Stimulated activated CD4-positive, alpha-beta T cell treated with anti-CD3 and anti-CD28 coated beads, Interleukin-1b, Interleukin-23, amount 100 ng/mL, for 48 hours (primary cell): ENCODE measurements around the gene JKAMP.
A peak's percentile ranks its signal among the peaks of the same experiment; 100 is the strongest.

ENCODE experiments used
- DNase-seq: peaks from one replicate; pipeline ENCODE4 v3.0.0-alpha.2; 2020

The JKAMP gene

DNA sequence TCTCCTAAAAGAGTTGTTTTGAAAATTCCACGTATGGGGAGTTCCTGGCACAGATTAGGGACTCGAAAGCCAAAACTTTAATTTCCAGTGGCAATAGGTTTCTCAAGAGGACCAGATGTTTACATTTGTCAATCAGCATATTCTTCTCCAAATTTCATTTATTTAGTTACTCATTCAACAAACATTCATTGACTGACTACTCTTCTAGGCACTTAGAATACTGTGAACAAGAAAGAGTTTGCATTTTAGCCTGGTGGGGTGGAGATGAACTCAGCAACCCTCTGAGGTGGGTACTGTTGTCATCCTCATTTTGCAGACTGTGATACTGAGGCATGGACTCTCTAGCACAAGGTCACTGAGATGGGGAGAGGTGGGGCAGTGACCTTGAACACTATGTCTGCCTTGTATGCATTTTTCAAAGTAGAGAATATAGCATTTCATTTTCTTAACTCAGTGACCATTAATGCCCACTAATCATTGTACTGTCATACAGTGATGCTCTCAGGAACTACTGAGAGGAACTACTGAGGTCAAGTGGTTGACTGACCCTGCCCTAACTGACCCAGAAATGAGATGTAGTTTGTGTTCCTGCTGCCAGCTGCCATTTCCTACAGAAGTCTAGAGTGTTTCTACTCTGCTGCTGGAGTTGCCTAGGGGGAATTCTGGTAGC, 2.3 kb upstream of the JKAMP start:
- no peak for DNase-seq

DNA sequence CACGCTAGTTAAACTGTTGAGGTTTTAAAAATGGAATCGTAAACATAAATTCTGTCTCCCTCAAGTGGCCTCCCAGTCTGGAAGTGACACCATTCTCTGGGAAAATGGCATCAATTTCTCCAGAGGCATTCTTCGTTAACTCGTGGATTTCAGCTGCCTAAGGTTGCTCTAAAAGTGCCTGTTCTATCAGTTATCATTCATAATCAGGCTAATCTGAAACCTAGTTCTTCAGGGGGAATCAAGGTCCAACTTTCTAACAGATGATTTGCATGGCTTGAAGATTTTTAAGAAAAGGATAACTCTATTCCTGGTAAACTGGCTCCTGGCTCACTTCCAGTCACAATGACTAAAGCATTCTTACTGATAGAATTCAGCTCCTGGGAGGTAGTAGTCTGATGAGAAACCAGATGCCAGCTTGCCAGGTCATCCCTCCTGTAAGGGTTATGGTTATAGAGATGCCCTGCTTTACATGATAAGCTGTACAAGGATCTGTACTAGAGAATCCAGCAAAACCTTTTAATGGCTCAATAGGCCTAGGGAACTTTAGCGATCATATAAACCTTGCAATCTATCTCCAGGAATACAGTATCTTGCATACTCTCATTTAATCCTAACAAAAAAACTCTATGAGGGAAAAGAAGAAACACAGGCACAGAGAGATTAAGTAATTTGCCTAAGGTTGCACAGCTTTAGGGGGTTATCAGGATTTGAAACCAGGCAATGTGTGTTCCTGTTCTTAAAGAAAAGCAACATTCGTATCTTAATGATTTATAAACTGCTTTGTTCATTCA, 1.6 kb upstream of the JKAMP start:
- DNase-seq, result no peak

DNA sequence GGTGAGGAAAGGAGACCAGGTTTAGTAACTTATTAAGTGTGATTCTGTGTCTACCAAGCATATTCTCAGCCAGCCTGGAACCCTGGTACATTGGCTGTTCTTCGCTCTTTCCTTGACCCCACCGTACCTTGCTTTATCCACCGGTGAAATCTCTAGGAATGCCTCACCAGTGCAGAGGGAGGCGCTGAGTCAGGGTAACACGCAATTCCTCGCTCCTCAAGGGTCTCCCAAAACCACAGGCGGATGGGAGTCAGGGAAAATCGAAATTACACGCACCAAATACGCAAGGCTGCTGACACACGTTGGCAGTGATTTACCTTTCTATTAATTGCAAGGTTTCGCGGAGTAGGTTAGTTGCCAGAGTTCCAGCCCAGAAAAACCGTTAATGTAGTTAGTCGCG, 954 bp upstream of the JKAMP start:
- no peak for DNase-seq

DNA sequence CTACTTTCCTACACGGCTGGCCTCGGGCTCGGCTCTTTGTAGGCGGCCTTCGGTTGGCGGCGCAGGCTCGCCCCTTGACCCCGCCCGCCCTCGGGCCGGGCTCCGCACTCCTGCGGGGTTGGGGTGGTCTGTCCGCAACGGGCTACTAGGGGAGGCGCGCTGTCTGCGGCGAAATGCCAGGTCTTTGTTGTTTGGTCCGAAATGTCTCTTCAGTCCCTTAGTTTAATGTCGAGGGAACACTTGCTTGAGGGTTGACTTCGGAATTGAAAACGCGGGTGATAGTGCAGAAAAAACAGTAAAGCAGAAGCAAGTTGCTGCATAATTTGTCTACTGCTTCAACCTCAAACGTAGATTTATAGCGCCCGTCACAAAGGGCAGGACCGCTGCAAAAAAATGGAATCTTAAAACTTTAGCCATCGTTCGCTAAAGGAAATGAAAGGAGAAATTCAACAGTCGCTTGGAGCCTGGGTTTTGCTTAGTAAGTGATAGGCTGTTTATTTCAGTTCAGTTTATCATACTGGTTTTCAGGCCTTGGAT, 390 bp downstream of the JKAMP start:
- no peak for DNase-seq

DNA sequence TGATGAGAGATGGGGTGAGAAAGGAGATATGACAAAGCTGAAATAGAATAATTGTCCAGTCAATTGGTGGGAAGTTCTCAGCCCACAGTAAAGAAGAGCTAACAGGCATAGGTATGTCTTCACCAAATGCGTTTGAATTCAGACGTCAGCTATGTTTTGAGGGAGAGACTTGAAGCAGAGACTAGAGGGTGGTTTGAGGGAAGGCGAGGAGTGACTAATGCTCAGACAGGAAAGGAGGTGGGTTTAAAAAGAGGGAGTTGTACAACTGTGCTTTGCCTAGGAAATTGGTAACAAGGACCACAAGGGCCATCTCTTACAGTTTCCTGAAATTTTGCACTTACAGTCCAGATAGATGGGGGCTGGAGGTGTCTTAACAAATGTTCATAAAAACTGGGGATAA, 6.4 kb downstream of the JKAMP start:
- no peak for DNase-seq

DNA sequence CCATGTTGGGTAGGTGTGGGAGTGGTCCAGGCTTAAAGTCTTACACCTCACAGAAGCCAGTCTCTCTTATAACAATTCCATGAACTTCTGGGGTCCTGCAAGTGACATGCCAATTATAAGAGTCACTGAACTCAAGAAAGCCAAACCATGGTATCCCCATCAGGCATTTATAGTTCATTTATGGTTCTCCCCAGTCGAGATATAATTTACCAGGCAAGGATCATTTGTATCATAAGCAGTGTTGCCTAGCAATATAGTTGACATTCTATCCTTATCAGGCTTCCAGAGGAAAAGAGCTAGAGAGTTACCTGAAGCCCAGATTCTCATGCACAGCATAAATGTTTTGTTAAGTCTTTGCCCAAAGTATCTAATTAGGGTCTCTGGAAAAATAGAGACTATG, 8.1 kb downstream of the JKAMP start:
- no peak for DNase-seq

DNA sequence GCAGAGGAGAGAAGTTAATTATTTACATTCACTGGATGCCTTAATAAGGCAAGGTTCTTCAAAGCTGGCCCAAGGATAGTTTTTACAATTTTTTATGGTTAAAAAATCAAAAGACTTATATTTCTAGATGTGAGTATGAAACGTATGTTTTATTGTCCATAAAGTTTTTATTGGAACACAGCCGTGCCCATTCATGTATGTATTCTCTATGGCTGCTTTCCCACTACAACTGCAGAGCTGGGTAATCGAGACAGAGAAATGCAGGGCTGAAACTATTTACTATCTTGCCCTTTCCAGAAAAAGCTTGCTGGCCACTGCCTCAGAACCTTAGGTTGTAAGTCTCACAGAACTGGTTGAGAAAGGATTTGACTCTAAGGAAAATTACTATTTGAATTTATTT, 16.4 kb downstream of the JKAMP start:
- DNase-seq, result no peak

DNA sequence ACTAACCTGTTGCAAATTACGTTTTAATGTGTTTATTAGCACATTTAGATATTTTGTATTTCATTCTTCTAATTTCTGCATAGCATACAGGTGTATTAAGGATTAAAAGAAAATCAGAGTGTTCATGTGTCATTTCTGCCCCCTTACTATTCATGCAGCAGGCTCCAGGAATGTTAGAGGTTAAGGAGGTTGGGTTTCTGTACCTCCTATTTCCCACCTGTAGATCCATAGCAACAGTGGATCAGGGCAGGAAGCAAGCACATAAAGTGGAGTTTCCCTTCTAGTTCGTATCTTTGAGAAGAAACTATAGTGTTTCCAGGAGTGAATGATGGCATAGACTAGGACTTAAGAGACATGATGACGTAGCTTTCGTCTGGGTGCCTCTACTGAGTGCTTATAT, 18.9 kb downstream of the JKAMP start:
- no peak for DNase-seq

DNA sequence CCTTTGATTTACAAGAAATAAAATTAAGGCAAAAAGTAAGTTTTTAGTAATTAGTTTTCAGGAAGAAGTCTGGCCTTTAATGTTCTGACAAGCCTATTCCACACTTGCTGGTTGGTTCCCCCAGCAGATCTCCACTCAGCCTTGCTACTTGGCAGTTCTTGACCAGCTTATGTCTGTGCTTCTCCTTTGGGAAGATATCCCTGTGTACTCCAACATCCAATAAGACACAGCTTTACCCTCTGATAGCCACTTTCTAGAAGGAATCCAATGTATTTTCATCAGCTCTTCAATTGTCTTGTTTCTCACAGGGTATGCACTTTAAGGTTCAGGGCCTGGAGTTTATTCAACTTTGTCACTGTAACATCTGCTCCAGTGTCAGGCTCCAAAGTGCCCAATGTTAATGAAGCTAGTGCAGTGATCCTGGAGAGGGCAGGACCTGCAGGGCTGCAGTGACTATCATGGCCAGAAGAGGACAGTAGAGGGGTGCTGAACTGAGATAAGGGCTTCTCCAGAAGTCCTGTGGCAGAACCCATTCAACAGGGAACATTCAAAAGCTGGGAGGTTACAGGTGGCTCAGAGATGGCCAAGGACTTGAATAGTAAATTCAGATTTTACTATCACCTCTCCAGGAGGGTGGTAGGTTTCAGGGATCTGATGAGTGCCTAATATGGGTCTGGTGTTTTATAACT, 22.9 kb downstream of the JKAMP start:
- DNase-seq, result peak; percentile 44

DNA sequence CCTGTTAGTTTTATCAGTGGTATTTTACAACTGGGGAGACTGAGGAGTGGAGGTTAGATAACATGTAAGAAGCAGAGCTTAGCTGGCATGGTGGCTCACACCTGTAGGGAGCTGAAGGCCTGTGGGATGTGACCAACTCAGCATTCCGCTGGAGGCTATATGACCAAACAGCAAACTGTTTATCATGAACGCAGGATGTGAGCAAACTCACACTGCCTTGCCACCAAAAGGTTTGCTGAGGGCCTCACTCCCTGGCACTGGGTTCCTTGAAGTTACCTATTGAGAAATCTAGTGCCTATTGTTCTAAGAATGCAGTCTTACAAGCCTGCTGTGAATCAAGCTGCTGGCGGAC, 23.4 kb downstream of the JKAMP start:
- DNase-seq, result no peak

DNA sequence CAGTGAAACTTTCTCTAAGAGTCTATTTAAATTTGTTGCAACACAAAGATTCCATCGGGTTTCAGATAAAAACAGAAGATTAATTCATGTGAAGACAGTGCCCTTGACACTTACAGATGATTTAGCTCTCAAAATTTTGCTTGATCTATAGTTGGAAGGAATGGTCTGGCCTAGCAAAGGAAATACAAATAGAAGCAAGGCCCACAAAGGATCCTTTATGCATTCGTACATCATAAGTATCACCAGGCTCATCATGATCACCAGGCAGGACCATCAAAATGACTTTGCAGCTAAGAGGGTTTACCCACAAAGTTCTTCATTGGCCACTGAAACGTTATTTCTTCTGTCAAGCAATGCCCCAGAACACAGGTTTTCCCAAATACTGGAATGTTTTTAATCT, 24.8 kb downstream of the JKAMP start:
- DNase-seq, result no peak

DNA sequence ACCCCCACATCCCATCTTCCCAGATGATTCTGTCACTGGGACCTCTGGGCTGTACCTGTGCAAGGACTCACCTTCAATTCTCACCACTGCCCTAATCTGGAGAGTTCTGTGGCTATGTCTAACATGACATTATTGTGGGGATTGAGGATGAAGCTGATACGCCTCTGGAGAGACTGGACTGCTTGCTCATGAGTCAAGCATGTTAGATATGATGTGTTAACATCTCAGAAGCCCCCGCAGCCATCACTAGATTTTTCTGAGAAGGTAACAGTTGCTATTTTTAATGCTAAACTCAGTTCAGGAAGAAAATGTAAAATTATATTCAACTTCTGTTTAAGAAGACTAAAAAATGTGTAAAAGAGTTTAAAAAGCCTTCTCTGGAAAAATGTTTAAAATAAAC, 25.7 kb downstream of the JKAMP start:
- no peak for DNase-seq

DNA sequence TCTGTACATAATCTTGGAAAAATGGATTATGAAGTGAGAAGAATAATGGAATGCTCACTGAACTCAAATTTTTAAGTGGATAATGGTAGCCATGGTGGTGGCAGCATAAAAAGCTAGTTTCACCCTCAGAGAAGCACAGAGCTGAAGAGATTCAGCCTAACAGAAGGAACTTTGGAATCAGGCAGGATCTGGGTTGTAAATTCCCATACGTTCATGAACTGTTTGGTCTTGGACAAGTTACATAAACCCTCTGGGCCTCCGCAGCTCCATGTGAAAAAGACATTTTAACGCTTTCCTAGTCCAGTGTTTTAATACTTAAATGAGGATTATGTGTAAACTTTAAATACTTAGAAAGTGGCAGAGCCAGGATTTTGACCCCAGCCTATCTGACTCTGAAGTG, 26.6 kb downstream of the JKAMP start:
- no peak for DNase-seq

DNA sequence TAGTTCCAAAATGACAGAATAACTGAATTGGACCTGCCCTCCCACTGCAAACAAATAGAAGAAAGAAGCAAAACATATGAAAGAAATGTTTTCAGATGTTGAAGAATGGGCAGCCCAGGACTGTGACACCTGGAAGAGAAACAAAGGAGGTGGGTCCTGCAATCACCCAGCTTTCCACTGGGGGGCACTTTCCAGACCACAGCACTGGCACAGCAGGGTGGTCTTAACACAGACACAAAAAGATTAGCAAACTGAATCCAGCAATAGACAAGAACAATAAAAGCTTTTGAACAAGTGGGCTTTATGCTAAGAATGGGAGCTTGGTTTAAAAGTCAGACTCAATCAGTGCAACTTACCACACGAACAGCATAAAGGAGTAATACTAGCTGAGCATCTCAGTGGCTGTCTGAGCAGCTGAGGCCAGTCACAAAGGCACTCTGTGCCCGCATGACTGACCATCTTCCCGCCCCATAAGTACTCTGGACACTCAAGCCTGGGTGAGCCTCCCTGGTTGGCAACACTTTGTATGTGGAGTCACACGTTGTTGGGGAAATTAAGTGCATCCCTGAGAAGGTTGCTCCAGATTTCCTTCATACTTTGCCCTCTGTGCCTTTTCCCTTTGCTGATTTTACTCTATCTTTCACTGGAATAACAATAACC, 27.7 kb downstream of the JKAMP start:
- no peak for DNase-seq

DNA sequence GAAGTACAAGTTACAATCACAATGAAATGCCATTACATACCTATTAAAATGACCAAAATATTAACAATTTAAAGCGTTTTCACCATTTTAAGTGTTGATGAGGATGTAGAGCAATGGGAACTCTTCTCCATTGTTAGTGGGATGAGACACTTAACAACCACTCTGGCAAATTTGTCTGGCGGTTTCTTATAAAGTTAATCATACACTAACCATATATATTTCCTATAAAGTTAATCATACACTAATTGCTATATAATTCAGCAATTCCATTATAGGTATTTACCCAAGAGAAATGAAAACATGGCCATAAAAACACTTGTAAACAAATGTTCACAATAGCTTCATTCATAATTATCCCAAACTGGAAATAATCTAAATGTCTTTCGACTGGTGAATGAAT, 35.9 kb downstream of the JKAMP start:
- DNase-seq, result no peak

DNA sequence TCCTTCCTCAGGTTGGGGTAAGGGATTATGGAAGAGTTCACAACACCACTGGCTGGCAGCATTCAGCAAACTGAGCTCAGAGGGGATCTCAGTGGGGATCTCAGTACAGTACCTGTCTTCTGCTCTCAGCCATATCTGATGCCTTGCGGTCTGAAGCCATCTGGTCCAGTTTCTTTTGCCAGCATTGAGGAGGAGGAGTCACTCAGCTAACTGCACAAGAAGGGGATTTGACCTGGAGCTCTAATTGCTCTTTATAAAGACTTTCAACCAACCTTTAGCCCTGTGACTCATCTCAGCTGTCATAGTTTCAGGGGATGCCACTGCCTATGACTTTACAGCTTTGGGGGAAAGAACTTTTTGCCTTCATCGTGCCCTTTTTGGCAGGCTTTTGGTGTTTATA, 44.9 kb downstream of the JKAMP start:
- DNase-seq, result no peak

DNA sequence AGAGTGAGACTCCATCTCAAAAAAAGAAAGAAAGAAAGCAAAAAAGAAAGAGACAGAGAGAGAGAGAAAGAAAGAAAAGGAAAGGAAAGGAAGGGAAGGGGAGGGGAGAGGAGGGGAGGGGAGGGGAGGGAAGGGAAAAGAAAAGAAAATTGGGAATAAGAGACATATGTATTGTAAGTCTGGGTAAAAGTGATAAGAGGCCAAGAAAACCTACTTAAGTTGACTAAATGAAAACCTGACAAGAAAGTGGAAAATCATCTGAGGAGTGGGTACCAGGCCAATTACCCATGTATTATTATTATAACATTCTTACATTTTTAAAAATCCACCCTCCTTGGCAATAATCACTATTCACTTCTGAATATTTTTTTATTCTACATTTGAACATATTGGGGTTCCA, 46.0 kb downstream of the JKAMP start:
- no peak for DNase-seq

DNA sequence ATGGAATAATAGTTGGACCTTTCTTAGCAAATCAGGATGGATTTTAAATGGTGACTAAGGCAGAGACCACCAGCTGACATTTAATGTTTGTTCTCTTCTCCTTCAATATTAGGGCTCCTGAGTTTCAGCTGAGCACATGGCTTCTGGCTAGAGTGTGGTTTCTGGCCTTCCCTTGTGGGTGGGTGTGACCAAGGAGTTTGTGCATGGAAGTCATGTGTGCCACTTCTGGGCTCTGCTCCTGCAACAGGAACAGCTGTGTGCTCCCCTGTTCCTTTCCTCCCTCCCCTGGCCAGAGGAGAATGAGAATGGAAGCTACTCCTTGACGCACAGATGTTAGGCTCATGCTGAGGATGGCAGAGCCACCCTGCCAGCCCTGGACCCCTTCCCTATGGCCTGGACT, 48.1 kb downstream of the JKAMP start:
- DNase-seq, result no peak

DNA sequence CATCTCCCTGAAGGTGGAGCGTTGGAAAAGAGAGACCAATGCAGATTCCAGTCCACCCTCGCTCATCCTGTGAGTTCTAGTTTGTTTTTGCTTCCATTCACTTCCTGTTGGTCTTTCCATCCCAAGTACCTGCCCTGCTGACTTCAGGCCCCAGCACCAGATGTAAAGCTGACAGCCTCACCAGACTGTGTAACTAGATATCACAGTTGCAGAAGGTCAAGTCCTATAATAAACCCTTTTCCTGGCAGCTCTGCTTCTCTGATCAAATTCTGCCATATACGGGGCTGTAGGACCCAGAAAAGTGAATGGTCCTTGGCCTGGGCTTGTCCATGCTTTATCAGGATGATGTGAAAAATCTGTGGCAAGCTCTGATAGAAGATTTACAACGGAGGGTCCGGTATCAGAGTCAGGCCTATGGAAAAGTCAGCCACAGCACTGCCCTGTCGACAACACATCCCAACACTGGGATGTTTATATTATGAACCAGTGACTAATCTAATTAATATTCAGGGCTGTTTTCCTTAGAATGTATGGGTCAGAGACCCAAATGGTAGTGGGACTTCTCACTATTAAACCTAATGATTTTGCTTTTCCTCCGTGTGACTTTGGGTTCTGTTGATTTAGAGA, 50.2 kb downstream of the JKAMP start:
- no peak for DNase-seq

DNA sequence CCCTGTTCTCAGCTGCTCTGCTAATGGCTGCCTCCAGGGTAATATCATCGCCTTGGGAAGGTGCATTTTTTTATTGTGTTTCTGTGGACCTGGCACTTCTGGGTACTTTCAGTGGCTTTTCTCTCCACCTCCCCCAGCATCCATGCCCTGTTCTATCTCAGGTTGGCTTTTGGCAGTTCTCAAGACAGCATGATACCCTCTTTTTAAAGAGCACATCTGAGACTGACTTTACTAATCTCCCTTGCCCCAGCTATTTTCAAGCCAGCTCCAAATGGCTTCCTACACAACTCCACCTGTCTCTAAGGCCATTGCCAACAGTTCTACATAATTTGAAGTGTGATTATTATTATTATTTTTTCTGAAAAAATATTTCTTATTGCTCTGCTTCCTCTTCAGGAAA, 53.2 kb downstream of the JKAMP start:
- DNase-seq, result no peak

DNA sequence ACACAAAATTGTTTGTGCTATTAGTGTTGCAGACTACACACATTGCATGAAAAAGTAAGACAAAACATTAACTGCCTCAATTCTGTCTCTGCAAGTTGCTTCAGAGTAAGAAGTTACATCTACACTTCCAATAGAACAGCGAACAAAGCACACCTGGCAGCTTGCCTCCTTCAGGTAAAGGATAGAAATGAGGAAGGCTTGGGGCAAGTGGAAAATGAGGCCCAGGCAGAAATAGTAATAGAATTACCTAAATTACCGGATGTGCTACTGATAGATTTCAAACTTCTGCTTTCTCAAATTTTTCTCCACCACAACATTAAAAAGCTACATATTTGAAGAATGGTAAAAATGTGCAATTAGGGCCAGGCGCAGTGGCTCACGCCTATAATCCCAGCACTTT, 54.6 kb downstream of the JKAMP start:
- no peak for DNase-seq

DNA sequence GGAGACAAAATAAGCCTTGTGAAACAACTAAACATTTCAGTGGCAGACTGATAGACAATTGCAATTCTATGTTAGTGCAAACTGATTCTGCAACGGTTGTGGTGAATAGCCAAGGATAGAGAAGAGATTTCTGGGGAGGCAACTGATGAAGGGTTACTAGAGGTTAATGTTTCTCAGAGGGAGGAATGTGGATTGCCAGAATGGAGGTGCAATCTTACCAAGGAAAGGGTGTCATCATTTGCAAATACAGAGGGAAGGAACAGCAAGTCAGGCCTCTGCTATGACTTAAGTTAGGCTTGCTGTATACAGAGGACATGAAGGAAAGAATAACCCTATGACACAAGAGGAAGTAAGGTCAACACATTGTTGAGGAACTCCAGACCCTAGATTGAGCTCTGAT, 56.5 kb downstream of the JKAMP start:
- DNase-seq, result no peak

DNA sequence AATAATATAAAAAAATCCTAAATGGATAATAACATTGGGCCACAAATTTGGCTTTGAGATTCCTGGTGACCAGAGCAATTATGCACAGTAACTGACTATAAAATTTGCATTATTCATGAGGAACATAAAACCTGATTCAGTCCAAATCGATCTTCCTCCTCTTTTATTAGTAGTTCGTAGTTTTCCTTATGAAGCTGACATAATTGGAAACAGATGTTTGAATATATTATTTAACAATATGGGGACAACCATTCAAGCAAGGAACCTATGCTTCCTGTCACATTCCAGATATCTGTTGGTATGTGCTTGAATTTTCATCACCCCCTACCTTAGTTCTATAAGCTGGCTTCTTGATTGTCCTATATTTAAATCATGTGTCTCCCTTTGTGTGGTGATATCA, 57.4 kb downstream of the JKAMP start:
- no peak for DNase-seq
